ENCODE results near the gene LTBR.
A peak's percentile ranks its signal among the peaks of the same experiment; 100 is the strongest.

The LTBR gene

DNA sequence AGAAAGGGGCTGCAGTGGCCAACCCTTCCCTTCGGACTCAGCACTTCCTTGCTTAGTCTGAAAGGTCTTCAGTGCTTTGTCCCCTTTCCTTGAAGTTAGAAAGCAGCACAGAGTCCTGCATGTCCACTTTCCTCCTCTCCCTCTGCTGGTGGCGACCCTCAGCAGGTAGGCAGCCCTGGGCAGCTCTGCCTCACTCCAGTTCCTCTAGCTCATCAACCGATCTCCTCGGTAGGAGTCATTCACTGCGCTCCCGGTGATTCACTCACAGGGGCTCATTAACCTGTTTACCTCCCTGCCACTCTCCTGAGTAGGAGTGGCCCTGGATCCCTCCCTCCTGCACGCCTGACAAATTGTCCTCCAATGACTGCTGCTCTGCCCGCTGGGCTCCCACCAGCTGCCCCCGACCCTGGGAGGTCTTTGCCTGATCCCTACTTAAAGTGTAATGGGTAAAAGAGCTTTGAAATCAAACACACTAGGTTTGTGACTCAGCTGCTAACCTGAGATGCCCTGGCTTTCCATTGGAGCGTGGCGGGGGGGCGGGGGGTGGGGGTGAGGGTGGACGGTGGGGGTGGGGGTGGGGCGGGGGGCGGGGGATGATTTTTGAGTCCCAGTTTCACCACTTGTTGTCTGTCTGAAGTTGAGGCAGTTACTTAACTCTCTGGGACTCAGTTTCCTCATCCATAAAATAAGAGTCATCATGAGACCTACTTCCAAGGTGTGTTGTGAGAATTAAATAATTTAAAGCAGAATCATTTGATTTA, 12.8 kb upstream of the LTBR start:
- no peaks in the 10 kb centered on the region for H3K9me3 Mint-ChIP-seq
- H3K27ac Mint-ChIP-seq, result no peak overlapping the region
- H3K4me1 Mint-ChIP-seq, result peaks cover 33% of the 10 kb centered on the region
- no peaks in the 10 kb centered on the region for H3K36me3 Mint-ChIP-seq
- no peaks in the 10 kb centered on the region for H3K27me3 Mint-ChIP-seq
- H3K4me3 Mint-ChIP-seq, result no peak overlapping the region

DNA sequence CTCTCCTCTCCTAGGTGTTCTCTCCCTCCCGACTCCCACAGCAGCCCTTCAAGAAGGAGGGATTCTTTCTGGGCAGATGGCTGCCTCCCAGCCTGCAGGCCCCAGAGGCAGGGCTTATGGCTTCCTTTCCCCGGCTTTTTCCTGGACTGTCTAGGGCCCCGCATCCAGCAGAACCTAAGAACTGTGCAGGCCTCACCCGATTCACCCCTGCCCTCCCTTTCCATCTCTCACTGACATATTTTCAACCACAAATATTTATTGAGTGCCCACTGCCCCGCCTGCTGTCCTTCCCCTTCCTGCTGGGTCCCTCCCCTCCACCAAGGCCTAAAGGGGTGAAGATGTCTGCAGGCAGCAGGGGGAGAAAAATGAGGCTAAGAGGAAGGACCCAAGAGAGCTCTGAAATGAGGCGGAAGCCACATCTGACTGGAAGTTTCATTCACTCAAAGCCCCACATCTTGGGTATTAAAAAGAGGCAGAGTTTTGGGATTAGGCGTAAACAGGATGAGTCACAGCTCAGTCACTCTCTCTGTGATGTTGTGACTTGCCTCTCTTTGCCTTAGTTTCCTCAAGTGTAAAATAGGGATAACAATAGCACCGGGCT, 11.5 kb upstream of the LTBR start:
- Mint-ChIP-seq H3K4me1 (peaks cover 40% of the 10 kb centered on the region), H3K27ac (peak overlapping the region; percentile 18), H3K4me3 (no peak overlapping the region), H3K9me3 (no peaks in the 10 kb centered on the region), H3K36me3 (no peaks in the 10 kb centered on the region), H3K27me3 (no peaks in the 10 kb centered on the region)

GRCh38 chr12:6373022-6373787, 10.8 kb upstream of the LTBR start:
- H3K27me3 Mint-ChIP-seq, result no peaks in the 10 kb centered on the region

DNA sequence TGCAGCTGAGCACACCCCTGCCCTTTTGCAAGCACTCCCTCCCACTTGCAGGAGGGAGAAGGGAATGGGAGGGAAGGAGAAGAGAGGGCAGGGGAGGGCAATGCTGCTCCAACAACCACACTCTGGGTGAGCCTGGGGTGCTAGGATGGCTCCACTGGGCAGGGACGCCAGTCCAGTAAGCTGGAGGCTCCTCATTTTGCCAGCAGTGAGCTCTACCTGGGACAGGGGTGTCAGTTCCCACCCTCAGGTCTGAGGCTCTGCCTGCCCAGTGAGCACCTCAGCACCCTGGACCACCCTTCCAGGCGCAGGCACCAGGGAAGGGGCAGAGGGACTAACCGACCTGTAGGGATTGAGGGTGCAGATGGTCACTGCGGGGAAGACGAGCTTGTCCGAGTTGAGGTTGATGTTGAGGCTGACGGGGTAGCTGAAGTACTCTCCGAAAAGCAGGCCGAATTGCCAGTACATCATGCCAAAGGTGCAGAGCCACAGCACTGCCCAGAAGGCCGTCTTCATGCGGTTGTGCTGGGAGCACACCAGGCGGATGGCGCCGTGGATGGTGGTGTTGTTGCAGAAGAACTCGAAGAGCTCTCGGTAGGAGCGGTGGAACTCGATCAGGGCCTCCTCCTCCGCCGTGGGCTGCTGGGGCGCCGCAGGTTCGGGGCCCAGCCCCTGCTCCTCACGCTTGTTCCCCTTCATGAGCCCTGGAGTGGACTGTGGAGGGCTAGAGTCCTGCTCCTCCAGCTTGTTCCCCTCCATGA, 9.8 kb upstream of the LTBR start:
- Mint-ChIP-seq H3K4me3 (no peak overlapping the region), H3K27ac (no peak overlapping the region), H3K9me3 (no peaks in the 10 kb centered on the region), H3K27me3 (no peaks in the 10 kb centered on the region), H3K4me1 (peaks cover 32% of the 10 kb centered on the region), H3K36me3 (no peaks in the 10 kb centered on the region)

More at GRCh38 chr12:6373022-6373787, 10.8 kb upstream of the LTBR start:
- no peaks in the 10 kb centered on the region for H3K9me3 Mint-ChIP-seq
- H3K36me3 Mint-ChIP-seq, result no peaks in the 10 kb centered on the region
- H3K4me3 Mint-ChIP-seq, result no peak overlapping the region
- H3K4me1 Mint-ChIP-seq, result peaks cover 37% of the 10 kb centered on the region
- no peak overlapping the region for H3K27ac Mint-ChIP-seq

- Mint-ChIP-seq H3K27me3 (no peaks in the 10 kb centered on the region), H3K9me3 (no peaks in the 10 kb centered on the region), H3K36me3 (no peaks in the 10 kb centered on the region), H3K4me3 (no peak overlapping the region), H3K4me1 (peaks cover 32% of the 10 kb centered on the region), H3K27ac (no peak overlapping the region)
These were observed 9.2 kb upstream of the LTBR start for GRCh38 chr12:6374786-6375160.

DNA sequence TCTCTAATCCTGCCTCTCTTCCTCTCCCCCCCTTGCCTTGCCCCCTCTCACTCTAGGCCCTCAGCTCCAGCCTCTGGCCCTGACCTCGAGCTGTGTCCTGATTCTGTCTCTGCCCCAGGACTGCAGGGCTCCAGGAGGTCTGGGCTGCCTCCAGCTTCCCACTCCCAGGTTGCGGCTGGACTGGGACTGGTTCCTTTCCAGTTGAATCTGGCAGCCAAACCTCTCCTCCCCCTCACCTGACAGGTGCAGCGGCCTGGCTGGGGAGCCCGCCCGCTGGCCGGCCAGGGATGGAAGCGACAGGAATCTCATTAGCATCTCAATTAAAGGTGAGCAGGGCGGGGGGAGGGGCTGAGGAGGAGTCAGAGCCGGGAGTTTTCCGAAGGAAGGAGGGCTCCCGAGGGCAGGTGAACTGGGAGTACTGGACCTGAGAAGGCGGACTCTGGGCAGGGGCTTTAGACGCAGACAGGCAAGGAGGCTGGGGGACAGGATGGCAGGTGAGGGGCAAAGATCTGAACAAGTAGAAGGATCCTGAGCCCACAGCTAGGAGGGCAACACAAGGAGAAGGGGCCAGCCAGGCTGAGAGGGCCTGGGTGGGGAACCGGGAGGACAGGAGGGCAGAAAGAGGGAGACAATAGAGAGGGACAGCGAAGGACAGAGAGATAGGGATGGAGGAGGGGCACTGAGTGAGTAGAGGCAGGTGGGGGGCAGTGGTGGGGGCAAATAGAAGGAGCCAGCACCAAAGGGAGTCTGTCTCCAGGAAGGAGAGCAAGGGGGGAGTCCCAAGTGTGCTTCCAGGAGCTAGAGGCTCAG, 8.5 kb upstream of the LTBR start, which contains the start of gene SCNN1A:
SCNN1A (minus strand) TSS at position 295 of the 810 bp plus-strand sequence. CDS start 780 bp downstream, outside the sequence.
- Mint-ChIP-seq H3K4me1 (peaks cover 32% of the 10 kb centered on the region), H3K9me3 (no peaks in the 10 kb centered on the region), H3K27ac (peak within 1 kb of the TSS; percentile 4), H3K36me3 (no peaks in the 10 kb centered on the region), H3K4me3 (peak within 1 kb of the TSS; percentile 5), H3K27me3 (no peaks in the 10 kb centered on the region)

DNA sequence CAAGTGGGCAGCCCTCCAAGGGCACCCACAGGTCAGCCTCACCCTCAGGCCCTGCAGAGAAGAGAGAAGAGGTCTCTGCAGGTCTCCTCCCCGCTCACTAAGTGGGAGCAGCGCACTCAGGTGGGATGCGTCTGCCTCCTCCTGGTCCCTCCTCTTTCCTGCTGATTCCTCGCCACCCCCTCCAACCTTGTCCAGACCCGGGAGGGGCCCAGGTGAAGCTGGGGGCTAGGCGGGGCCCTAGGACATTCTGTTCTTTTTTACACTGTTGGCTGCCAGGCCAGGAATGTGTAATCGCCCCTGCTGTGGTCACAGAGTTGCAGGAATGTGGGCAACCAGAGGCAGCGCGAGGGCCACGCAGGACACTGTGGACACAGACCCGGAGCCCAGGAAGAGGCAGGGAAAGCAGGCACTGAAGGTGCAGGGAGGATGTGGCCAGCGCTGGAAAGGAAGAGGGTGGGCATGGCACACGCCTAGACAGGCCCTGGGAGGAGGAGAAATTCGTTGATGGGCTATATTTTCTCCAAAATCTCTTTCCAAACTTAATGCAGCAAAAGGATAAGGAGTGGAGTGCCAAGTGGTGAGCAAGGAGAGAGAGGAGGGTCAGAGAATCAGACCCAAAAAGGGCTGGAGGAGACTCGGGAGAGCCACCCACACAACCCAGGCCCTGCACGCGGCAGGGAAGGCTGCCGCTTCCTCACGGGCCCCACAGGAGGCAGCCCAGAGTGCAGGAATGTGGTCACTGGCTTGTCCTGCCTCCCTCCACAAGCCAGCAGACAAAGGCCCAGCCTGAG, 7.7 kb upstream of the LTBR start:
- Mint-ChIP-seq H3K36me3 (no peaks in the 10 kb centered on the region), H3K27me3 (no peaks in the 10 kb centered on the region), H3K4me3 (peak overlapping the region; percentile 5), H3K9me3 (no peaks in the 10 kb centered on the region), H3K4me1 (peaks cover 32% of the 10 kb centered on the region), H3K27ac (peak overlapping the region; percentile 4)

DNA sequence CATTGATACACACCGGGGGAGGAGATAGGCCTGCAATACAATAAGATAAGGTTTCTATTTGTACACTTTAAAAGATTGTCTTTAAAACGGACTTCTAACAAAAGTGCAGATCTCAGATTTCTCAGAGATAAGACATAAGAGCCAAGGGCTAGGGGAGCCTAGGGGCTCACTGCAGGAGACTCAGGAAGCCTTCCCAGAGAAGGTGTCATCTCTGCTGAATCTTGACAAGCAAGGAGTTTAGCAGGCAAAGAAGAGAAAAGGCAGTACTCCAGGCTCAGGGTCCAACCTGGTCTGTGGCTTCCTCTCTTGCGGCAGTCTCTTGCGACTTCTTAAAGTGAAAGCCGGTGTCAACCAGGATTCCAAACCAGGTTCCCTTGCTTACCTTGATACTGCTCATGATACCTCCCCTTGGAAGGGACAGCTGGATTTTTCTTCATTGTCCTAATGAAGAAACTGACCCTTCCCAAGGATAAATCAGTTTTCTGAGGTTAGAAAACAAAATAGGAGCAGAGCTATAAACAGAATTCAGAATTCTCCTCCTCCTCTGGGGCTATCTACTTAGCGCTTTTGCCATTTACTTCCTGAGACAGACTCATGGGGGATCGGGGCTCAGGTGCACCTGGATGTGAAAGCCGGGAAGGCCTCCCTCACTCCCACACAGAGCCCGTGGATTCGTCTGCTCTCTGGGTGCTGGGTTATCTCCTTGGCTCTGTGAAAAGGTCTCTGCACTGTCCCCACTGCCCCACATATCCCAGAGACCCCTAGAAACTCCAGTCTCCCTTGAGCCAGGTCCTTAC, 6.9 kb upstream of the LTBR start:
- peak overlapping the region; percentile 36 for H3K27ac Mint-ChIP-seq
- H3K9me3 Mint-ChIP-seq, result no peaks in the 10 kb centered on the region
- peak overlapping the region; percentile 5 for H3K4me3 Mint-ChIP-seq
- no peaks in the 10 kb centered on the region for H3K36me3 Mint-ChIP-seq
- peaks cover 32% of the 10 kb centered on the region for H3K4me1 Mint-ChIP-seq
- H3K27me3 Mint-ChIP-seq, result peaks cover 2% of the 10 kb centered on the region

DNA sequence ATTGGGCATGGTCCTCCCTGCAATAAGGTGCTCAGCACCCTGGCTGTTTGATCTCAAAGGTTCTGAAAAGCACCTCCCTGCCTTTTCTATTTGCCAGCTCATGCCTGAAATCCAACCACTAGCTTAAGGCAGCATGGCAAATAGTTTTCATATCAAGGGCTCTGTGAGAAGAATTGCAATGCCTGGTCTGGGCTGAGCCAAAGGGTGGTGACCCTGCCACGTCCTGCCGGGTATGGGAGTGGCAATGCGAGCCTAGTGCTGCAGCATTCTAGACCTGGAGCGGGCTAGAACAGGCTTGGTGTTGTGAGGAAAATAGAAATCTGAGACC, 6.3 kb upstream of the LTBR start:
- Mint-ChIP-seq H3K9me3 (no peaks in the 10 kb centered on the region), H3K36me3 (no peaks in the 10 kb centered on the region), H3K27me3 (peaks cover 2% of the 10 kb centered on the region), H3K4me1 (peaks cover 27% of the 10 kb centered on the region), H3K4me3 (no peak overlapping the region), H3K27ac (peak overlapping the region; percentile 36)

DNA sequence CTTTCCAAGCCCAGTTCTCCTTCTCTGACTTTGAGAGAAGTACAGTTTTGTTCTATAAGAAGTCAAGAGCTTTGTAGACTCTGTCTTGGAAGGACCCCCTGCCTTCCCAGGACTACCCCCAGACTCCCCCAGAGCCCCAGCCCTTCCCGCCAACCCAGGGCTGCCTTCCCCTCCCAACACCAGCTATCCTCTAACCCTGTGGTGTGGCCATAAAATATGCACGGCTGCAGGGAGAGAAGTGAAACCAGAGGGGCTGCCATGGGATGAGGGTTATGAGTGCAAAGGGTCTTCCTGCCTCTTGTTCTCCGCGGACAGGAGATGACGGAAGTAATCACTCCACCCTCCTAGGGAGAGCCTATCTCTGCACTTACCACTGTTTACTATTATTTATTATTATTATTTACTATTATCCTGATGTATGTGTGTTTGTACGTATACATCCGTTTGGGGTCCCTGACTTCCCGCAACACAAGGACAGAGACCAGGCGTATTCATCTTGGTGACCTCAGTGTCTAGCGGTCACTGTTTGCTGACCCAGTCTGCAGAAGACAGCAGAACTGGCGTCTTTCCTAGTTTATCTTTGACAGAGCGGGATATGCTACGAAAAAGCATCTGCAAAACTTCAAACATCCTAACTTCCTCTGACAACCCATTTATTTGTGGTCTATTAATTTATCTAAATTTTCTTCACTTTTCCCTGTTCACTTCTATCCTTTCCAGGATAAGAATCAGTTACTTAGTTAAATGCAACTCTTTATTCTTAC, 5.1 kb upstream of the LTBR start:
- H3K9me3 Mint-ChIP-seq, result no peaks in the 10 kb centered on the region

DNA sequence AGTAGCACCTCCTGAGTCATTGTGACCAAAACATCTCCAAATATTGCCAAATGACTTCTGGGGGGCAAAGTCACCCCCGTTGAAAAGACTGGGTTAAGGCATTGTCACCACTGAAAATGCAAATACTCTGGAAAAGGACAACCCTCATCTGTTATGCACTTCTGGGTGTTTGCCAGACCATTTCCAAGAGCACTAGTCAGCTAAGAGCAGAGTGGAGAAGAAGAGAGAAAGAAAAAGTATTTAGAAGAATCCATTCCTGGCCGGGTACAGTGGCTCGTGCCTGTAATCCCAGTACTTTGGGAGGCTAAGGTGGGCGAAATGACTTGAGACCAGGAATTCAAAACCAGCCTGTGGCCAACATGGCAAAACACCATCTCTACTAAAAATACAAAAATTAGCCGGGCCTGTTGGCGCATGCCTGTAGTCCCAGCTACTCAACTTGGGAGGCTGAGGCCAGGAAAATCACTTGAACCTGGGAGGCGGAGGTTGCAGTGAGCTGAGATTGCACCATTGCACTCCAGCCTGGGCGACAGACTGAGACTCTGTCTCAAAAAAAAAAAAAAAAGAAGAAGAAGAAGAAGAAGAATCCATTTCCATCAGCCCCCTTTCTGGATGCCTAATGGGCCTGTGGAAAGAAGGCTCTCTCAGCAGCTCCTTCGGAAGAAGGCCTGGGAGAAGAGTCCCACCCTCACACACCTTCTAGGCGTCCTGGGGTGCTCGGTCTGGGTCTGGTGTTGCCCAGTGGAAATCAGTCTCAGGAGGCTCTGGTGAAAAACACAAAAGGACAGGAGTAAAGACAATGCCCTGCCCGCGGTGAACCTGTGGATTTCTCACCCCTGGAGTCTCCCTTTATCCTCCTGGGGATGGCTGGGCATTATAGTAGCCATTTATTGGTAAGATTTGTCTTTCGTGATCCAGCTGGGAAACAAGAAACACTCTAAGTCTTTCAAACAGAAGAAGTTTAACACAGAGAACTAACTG, 3.5 kb upstream of the LTBR start:
- Mint-ChIP-seq H3K9me3 (no peaks in the 10 kb centered on the region), H3K27ac (peak overlapping the region; percentile 23), H3K36me3 (no peaks in the 10 kb centered on the region), H3K27me3 (peaks cover 4% of the 10 kb centered on the region), H3K4me1 (peaks cover 25% of the 10 kb centered on the region), H3K4me3 (no peak overlapping the region)

More for the DNA sequence above, 5.1 kb upstream of the LTBR start:
- no peaks in the 10 kb centered on the region for H3K36me3 Mint-ChIP-seq
- H3K4me3 Mint-ChIP-seq, result no peak overlapping the region
- H3K4me1 Mint-ChIP-seq, result peaks cover 25% of the 10 kb centered on the region
- no peak overlapping the region for H3K27ac Mint-ChIP-seq
- peaks cover 4% of the 10 kb centered on the region for H3K27me3 Mint-ChIP-seq

DNA sequence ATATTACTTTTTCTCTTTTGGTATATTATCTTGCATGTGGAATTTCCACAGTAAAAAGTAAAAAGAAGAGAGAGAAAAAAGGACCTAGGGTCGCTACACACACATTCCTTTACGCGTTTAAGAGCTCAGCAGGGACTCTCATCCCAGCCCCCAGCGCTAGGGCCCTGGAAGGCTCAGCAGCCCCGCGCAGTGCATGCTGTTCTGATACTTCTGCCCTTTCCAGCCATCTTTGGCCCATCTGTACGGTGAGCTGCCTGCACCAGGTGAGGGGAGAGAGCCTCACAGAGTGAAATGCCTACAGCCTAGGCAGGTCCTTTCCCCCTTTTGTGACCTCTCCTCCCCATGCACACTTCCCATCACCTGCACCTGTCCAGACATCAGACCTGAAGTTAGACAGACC, 1.6 kb upstream of the LTBR start:
- Mint-ChIP-seq H3K36me3 (no peaks in the 10 kb centered on the region), H3K27ac (no peak overlapping the region), H3K4me3 (no peak overlapping the region), H3K9me3 (no peaks in the 10 kb centered on the region), H3K27me3 (peaks cover 4% of the 10 kb centered on the region), H3K4me1 (peaks cover 8% of the 10 kb centered on the region)

Measured in activated naive CD4-positive, alpha-beta T cell treated with anti-CD3 and anti-CD28 coated beads, Interleukin-2, amount 50 U/mL, for 24 hours (primary cell).